H1 (cell line): ENCODE data around the gene CYTL1. TPM values are rescaled to one million over a fixed set of nuclear protein-coding genes. Genes with fewer than 3 reads are reported as not detected.

Experiments used
- CTCF ChIA-PET: fragments of 300-600 bp; sonication (Branson Sonifier 250); formaldehyde crosslinking; loops from one replicate; lab custom pipeline; 2021; ENCODE audit not compliant: partially characterized antibody; lab: Charles Lee
- POLR2A ChIA-PET: fragments of 300-600 bp; sonication (Branson Sonifier 250); formaldehyde crosslinking; loops from one replicate; lab custom pipeline; 2021; ENCODE audit warnings: inconsistent platforms; ENCODE audit not compliant: partially characterized antibody; lab: Charles Lee
- DNase-seq, 2 experiments: peaks; one replicate each; pipeline versions ENCODE4 v3.0.0 to v3.0.0-alpha.2; 2010 to 2022; ENCODE audit warnings: low spot score in 2 of 2, low read depth in 1 of 2, mixed read lengths in 1 of 2
- FAIRE-seq: peaks from 2 replicates; lab custom pipeline; 2011; peaks lifted over from hg19 to GRCh38; lab: Jason Lieb, UNC
- H2AFZ ChIP-seq: 2 replicates; pipeline ENCODE4 v1.8.1; 2012; ENCODE audit warnings: low read length, inconsistent platforms
- H2AK5ac ChIP-seq: 2 replicates; pipeline ENCODE4 v1.6.1; 2013; ENCODE audit warnings: low read depth, low read length
- H2BK120ac ChIP-seq: replicated peaks from 2 replicates; pipeline ENCODE3; 2013; ENCODE audit warnings: low read depth, low read length, inconsistent platforms
- H2BK12ac ChIP-seq: 2 replicates; pipeline ENCODE4 v1.6.1; 2013; ENCODE audit warnings: low read depth, low read length
- H2BK15ac ChIP-seq: 2 replicates; pipeline ENCODE4 v1.6.1; 2013; ENCODE audit warnings: low read length
- H2BK20ac ChIP-seq: 2 replicates; pipeline ENCODE4 v1.6.1; 2013; ENCODE audit warnings: low read length
- H2BK5ac ChIP-seq: 2 replicates; pipeline ENCODE4 v1.6.1; 2013; ENCODE audit warnings: low read depth, low read length
- H3K14ac ChIP-seq: 2 replicates; pipeline ENCODE4 v1.6.1; 2013; ENCODE audit warnings: inconsistent platforms; ENCODE audit not compliant: insufficient read length
- H3K18ac ChIP-seq: 2 replicates; pipeline ENCODE4 v1.6.1; 2013; ENCODE audit warnings: low read length; ENCODE audit errors: extremely low read depth
- H3K23ac ChIP-seq: 2 replicates; pipeline ENCODE4 v1.6.1; 2013; ENCODE audit warnings: inconsistent platforms; ENCODE audit not compliant: insufficient read length
- H3K23me2 ChIP-seq: 2 replicates; pipeline ENCODE4 v1.6.1; 2013; ENCODE audit warnings: low read depth, low read length
- H3K27ac ChIP-seq: 2 replicates; pipeline ENCODE4 v1.6.1; 2011; ENCODE audit warnings: low read depth, low read length, inconsistent platforms
- H3K27me3 ChIP-seq, 4 experiments: replicated peaks in 1 of 4; 1 replicate in 1 of 4; 2 replicates in 3 of 4; pipeline versions ENCODE4 v1.6.1 to v1.8.1; 2011 to 2013; ENCODE audit warnings: low read length in 3 of 4, mild to moderate bottlenecking in 3 of 4, inconsistent platforms in 2 of 4, mixed read lengths in 2 of 4, moderate library complexity in 1 of 4; ENCODE audit not compliant: control insufficient read depth in 3 of 4, insufficient read depth in 3 of 4; ENCODE audit errors: extremely low read depth in 1 of 4
- H3K36me3 ChIP-seq, 4 experiments: 2 replicates each; pipeline versions ENCODE4 v1.6.1 to v1.8.1; 2011 to 2013; ENCODE audit warnings: mild to moderate bottlenecking in 4 of 4, low read length in 3 of 4, moderate library complexity in 2 of 4, control low read depth in 1 of 4, inconsistent platforms in 1 of 4; ENCODE audit not compliant: insufficient read depth in 4 of 4, control insufficient read depth in 2 of 4
- H3K4ac ChIP-seq: replicated peaks from 2 replicates; pipeline ENCODE3; 2013; ENCODE audit warnings: low read length, low read depth, mixed read lengths, inconsistent platforms; ENCODE audit not compliant: insufficient read length
- H3K4me1 ChIP-seq, 4 experiments: replicated peaks in 1 of 4; 1 replicate in 1 of 4; 2 replicates in 3 of 4; pipeline versions ENCODE4 v1.6.1 to v1.8.1; 2011 to 2013; ENCODE audit warnings: low read length in 3 of 4, inconsistent platforms in 2 of 4, mixed read lengths in 1 of 4; ENCODE audit not compliant: insufficient read depth in 4 of 4, control insufficient read depth in 3 of 4
- H3K4me2 ChIP-seq, 2 experiments: 2 replicates each; pipeline versions ENCODE4 v1.6.1 to v1.8.1; 2011 to 2013; ENCODE audit warnings: low read depth in 2 of 2, low read length in 2 of 2, control low read depth in 1 of 2, inconsistent platforms in 1 of 2, mild to moderate bottlenecking in 1 of 2; ENCODE audit not compliant: insufficient read depth in 1 of 2
- H3K4me3 ChIP-seq, 4 experiments: fragments of 200-600, 300-600 bp in 1 of 4; sonication (generic), shearing (Covaris generic), sonication (Bioruptor Twin) in 1 of 4; 2 replicates each; pipeline versions ENCODE4 v1.5.1 to v1.8.1; 2011 to 2016; ENCODE audit warnings: low read length in 4 of 4, low read depth in 3 of 4, control low read depth in 2 of 4, inconsistent platforms in 2 of 4, mild to moderate bottlenecking in 2 of 4, mixed read lengths in 1 of 4, moderate library complexity in 1 of 4; ENCODE audit not compliant: insufficient read depth in 2 of 4; ENCODE audit errors: extremely low read depth in 1 of 4
- H3K56ac ChIP-seq: replicated peaks from 2 replicates; pipeline ENCODE3; 2013; ENCODE audit warnings: low read depth, mild to moderate bottlenecking, mixed read lengths, low read length, inconsistent platforms; ENCODE audit not compliant: insufficient read length
- H3K79me1 ChIP-seq: 2 replicates; pipeline ENCODE4 v1.6.1; 2013; ENCODE audit warnings: low read depth, low read length, control low read depth
- H3K79me2 ChIP-seq, 2 experiments: 2 replicates each; pipeline versions ENCODE4 v1.6.1 to v1.8.1; 2012 to 2013; ENCODE audit warnings: low read length in 2 of 2, mild to moderate bottlenecking in 2 of 2, inconsistent platforms in 1 of 2; ENCODE audit not compliant: insufficient read depth in 2 of 2, control insufficient read depth in 1 of 2
- H3K9ac ChIP-seq, 4 experiments: replicated peaks in 1 of 4; 1 replicate in 1 of 4; 2 replicates in 3 of 4; pipeline versions ENCODE4 v1.6.1 to v1.8.1; 2011 to 2013; ENCODE audit warnings: low read depth in 3 of 4, low read length in 3 of 4, control low read depth in 2 of 4, mild to moderate bottlenecking in 2 of 4, moderate library complexity in 2 of 4, inconsistent platforms in 1 of 4; ENCODE audit errors: extremely low read depth in 1 of 4
- H3K9me3 ChIP-seq, 2 experiments: 2 replicates each; pipeline versions ENCODE4 v1.6.1 to v1.8.1; 2012 to 2013; ENCODE audit warnings: mild to moderate bottlenecking in 2 of 2, moderate library complexity in 2 of 2, control low read depth in 1 of 2, inconsistent platforms in 1 of 2, low read depth in 1 of 2, low read length in 1 of 2, mixed read lengths in 1 of 2; ENCODE audit not compliant: insufficient read depth in 2 of 2
- H4K20me1 ChIP-seq, 2 experiments: replicated peaks in 1 of 2; 2 replicates each; pipeline versions ENCODE3 to v1.8.1; 2011 to 2013; ENCODE audit warnings: inconsistent platforms in 2 of 2, low read length in 2 of 2, mild to moderate bottlenecking in 1 of 2; ENCODE audit not compliant: insufficient read depth in 2 of 2, control insufficient read depth in 1 of 2
- H4K5ac ChIP-seq: 2 replicates; pipeline ENCODE4 v1.6.1; 2013; ENCODE audit warnings: low read length, low read depth, mixed read lengths, inconsistent platforms; ENCODE audit not compliant: insufficient read length
- H4K8ac ChIP-seq: 2 replicates; pipeline ENCODE4 v1.8.0; 2013; ENCODE audit warnings: mild to moderate bottlenecking, moderate library complexity, low read length, inconsistent platforms; ENCODE audit not compliant: insufficient read depth; ENCODE audit errors: extremely low read depth
- H4K91ac ChIP-seq: replicated peaks from 2 replicates; pipeline ENCODE3; 2013; ENCODE audit warnings: low read length, mixed read lengths, inconsistent platforms; ENCODE audit not compliant: insufficient read length
- RAD21 ChIP-seq, 2 experiments: IDR thresholded peaks in 1 of 2; conservative IDR thresholded peaks in 1 of 2; 2 replicates each; pipeline ENCODE4 v1.6.1; 2011; ENCODE audit warnings: low read depth in 2 of 2, low read length in 2 of 2, improper control_type of control experiment in 1 of 2, inconsistent platforms in 1 of 2, mild to moderate bottlenecking in 1 of 2, moderate library complexity in 1 of 2
- SP1 ChIP-seq: IDR thresholded peaks from 2 replicates; pipeline ENCODE4 v1.6.1; 2011; ENCODE audit warnings: low read depth, low read length
- WGBS, 2 experiments: shearing (Covaris generic) in 1 of 2; methylation state at CpG; one replicate each; pipeline versions ENCODE4 v1.1.6 to v1.1.7; 2013 to 2015; ENCODE audit warnings: low lambda C conversion rate in 2 of 2, mixed read lengths in 2 of 2, inconsistent platforms in 1 of 2, low coverage in 1 of 2, missing lambda C conversion rate in 1 of 2; ENCODE audit not compliant: insufficient replicate concordance in 2 of 2, insufficient coverage in 1 of 2, insufficient read length in 1 of 2; ENCODE audit errors: extremely low coverage in 1 of 2, missing lambda C conversion rate in 1 of 2; 5-methylcytosine and 5-hydroxymethylcytosine counted together
- polyA plus RNA-seq, 7 experiments: library from polyadenylated mRNA; depleted of rRNA in 3 of 7; stranded (reverse) in 5 of 7; unstranded in 2 of 7; fragments of >200 nt in 5 of 7; fragments of 200-250 nt in 2 of 7; gene quantifications; 1 replicate in 5 of 7; 2 replicates in 1 of 7; 4 replicates in 1 of 7; pipeline versions ENCODE4 v1.2.1 to v1.2.3, GENCODE V29; 2011 to 2013; ENCODE audit warnings: missing spikeins in 2 of 7, mixed read lengths in 2 of 7
- total RNA-seq: library from RNA; stranded (reverse); fragmentation: NEBNext Ultra II Directional; extraction: Animal tissue kit (Norgen Biotek cat#: 25700); gene quantifications from 2 replicates; pipeline ENCODE4 v1.2.1, GENCODE V29; 2021
- TF ChIP-seq, protein P1 (sequence below), 3 experiments: IDR thresholded peaks; 1 replicate in 2 of 3; 2 replicates in 1 of 3; pipeline versions ENCODE4 v1.5.1 to v1.6.1; 2011; ENCODE audit warnings: low read length in 3 of 3, mild to moderate bottlenecking in 3 of 3, inconsistent platforms in 2 of 3, low read depth in 1 of 3, moderate library complexity in 1 of 3; ENCODE audit not compliant: insufficient read depth in 1 of 3; ENCODE audit errors: control extremely low read depth in 1 of 3

The CYTL1 gene
- total and polyA plus RNA-seq, 2 of the 8 experiments (the other 6 are each of a cell fraction or from before 2014, with no cell fraction given) = 8.6 to 9.8 TPM

DNA sequence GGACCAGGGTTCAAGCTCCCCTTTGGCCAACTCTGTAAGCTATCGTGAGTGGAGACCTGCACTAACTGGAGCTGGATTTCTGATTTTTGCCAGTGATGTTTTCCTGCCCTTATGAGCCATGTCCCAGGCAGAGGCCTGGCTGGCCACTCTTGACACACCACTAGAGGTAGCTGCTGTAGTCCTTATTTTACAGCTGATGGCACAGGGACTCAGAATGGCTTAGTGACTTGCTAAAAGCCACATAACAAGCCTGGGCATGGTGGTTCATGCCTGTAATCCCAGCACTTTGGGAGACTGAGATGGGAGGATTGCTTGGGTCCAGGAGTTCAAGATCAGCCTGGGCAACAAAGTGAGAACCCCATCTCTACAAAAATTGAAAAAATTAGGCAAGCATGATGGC lies 33.4 kb downstream of the CYTL1 start:
- Histone ChIP-seq H4K8ac (no peak overlapping the region), H3K4me2 (no peak overlapping the region), H3K56ac (no peak overlapping the region), H3K23ac (no peak overlapping the region), H3K79me2 (no peaks in the 10 kb centered on the region), H3K4ac (no peak overlapping the region), H3K4me1 (0 out of 7 replicates have a peak, but pooled peaks cover 0 to 2% (median 0%) of the 10 kb centered on the region in 4 experiments), H4K91ac (peak overlapping the region; percentile 37), H3K36me3 (no peaks in the 10 kb centered on the region), H4K20me1 (no peaks in the 10 kb centered on the region), H2BK5ac (no peak overlapping the region), H4K5ac (no peak overlapping the region), H2BK15ac (no peak overlapping the region), H2AK5ac (no peak overlapping the region), H3K14ac (no peak overlapping the region), H3K18ac (no peak overlapping the region), H3K9ac (no peak overlapping the region), H2BK12ac (no peak overlapping the region), H2AFZ (no peak overlapping the region), H2BK120ac (no peak overlapping the region), H3K23me2 (peaks cover 2% of the 10 kb centered on the region; the same call in 1 of the 2 replicates), H2BK20ac (no peak overlapping the region), H3K27me3 (no peaks in the 10 kb centered on the region), H3K27ac (no peak overlapping the region), H3K4me3 (no peak overlapping the region), H3K79me1 (no peaks in the 10 kb centered on the region), H3K9me3 (no peaks in the 10 kb centered on the region)
- WGBS, 2 experiments = 83% methylated on average over 1 of the region's 1 CpG; no CpG with 5 or more reads in 1 of the 2 experiments
- CTCF ChIA-PET = interaction anchor here (0.7 to 1.6 kb wide), 7 partner anchors 9 to 384 kb away, joined by 3 to 10 read pairs (median 3); no protein-coding TSS in a partner anchor
- FAIRE-seq (no peak), DNase-seq (no peak)
- POLR2A ChIA-PET = interaction anchor here (0.9 kb wide), 1 partner anchor 511 kb away, joined by 3 read pairs; no protein-coding TSS in a partner anchor
- TF ChIP-seq SP1 (no peak), RAD21 (IDR thresholded peaks at IDR 0.05 in 1 of 2, conservative IDR thresholded peaks at IDR 0.05 in 1 of 2; ENCODE audit: low read depth in 2 of 2, low read length in 2 of 2) (peak; percentile 55 to 70)
- TF ChIP-seq, protein P1, sequence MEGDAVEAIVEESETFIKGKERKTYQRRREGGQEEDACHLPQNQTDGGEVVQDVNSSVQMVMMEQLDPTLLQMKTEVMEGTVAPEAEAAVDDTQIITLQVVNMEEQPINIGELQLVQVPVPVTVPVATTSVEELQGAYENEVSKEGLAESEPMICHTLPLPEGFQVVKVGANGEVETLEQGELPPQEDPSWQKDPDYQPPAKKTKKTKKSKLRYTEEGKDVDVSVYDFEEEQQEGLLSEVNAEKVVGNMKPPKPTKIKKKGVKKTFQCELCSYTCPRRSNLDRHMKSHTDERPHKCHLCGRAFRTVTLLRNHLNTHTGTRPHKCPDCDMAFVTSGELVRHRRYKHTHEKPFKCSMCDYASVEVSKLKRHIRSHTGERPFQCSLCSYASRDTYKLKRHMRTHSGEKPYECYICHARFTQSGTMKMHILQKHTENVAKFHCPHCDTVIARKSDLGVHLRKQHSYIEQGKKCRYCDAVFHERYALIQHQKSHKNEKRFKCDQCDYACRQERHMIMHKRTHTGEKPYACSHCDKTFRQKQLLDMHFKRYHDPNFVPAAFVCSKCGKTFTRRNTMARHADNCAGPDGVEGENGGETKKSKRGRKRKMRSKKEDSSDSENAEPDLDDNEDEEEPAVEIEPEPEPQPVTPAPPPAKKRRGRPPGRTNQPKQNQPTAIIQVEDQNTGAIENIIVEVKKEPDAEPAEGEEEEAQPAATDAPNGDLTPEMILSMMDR (IDR thresholded peaks at IDR 0.05; ENCODE audit: control extremely low read depth in 1 of 3, insufficient read depth in 1 of 3, low read depth in 1 of 3, low read length in 3 of 3) = peak; percentile 38 to 68 (median 52)
